HUES6 (cell line): Measurements from ENCODE around the gene FBXW12.

Source experiments
- H3K27ac ChIP-seq: 2 replicates; pipeline ENCODE4 v1.7.0; 2013; ENCODE audit warnings: low read depth, mild to moderate bottlenecking, low read length, inconsistent platforms
- H3K27me3 ChIP-seq: 2 replicates; pipeline ENCODE4 v1.6.1; 2013; ENCODE audit warnings: low read length; ENCODE audit not compliant: control insufficient read depth, insufficient read depth
- H3K36me3 ChIP-seq: 2 replicates; pipeline ENCODE4 v1.6.1; 2013; ENCODE audit warnings: low read length; ENCODE audit not compliant: control insufficient read depth, insufficient read depth
- H3K4me1 ChIP-seq: 2 replicates; pipeline ENCODE4 v1.6.1; 2013; ENCODE audit warnings: low read length; ENCODE audit not compliant: control insufficient read depth, insufficient read depth
- H3K4me3 ChIP-seq: 2 replicates; pipeline ENCODE4 v1.5.1; 2013; ENCODE audit warnings: low read depth, low read length
- H3K9ac ChIP-seq: one replicate; pipeline ENCODE4 v1.6.1; 2013; ENCODE audit warnings: mild to moderate bottlenecking, low read length
- H3K9me3 ChIP-seq: 2 replicates; pipeline ENCODE4 v1.6.1; 2013; ENCODE audit warnings: low read depth, low read length; ENCODE audit not compliant: control insufficient read depth, insufficient read depth

FBXW12 gene

GRCh38 chr3:48402907-48403306 lies 30.9 kb downstream of the FBXW12 start:
- Histone ChIP-seq H3K9me3 (no peaks in the 10 kb centered on the region), H3K27me3 (no peaks in the 10 kb centered on the region), H3K4me1 (peaks cover 7% of the 10 kb centered on the region), H3K4me3 (no peak overlapping the region), H3K36me3 (peaks cover 59% of the 10 kb centered on the region), H3K9ac (no peak overlapping the region), H3K27ac (no peak overlapping the region)

GRCh38 chr3:48403533-48404439 lies 31.8 kb downstream of the FBXW12 start:
- Histone ChIP-seq H3K9ac (no peak overlapping the region), H3K4me3 (no peak overlapping the region), H3K36me3 (peaks cover 67% of the 10 kb centered on the region), H3K27me3 (no peaks in the 10 kb centered on the region), H3K4me1 (peaks cover 5% of the 10 kb centered on the region), H3K9me3 (no peaks in the 10 kb centered on the region), H3K27ac (no peak overlapping the region; the same call in 1 of the 2 replicates)

- H3K9ac ChIP-seq, result peak overlapping the region; percentile 8
- H3K36me3 ChIP-seq, result peaks cover 76% of the 10 kb centered on the region
These were observed 32.7 kb downstream of the FBXW12 start for GRCh38 chr3:48404440-48405342.

GRCh38 chr3:48405343-48405881 lies 33.4 kb downstream of the FBXW12 start:
- no peak overlapping the region for H3K9ac ChIP-seq
- no peak overlapping the region for H3K4me3 ChIP-seq
- H3K4me1 ChIP-seq, result no peaks in the 10 kb centered on the region
- no peak overlapping the region for H3K27ac ChIP-seq
- peaks cover 83% of the 10 kb centered on the region for H3K36me3 ChIP-seq
- no peaks in the 10 kb centered on the region for H3K9me3 ChIP-seq
- no peaks in the 10 kb centered on the region for H3K27me3 ChIP-seq

More at GRCh38 chr3:48404440-48405342, 32.7 kb downstream of the FBXW12 start:
- H3K4me3 ChIP-seq, result no peak overlapping the region
- no peaks in the 10 kb centered on the region for H3K9me3 ChIP-seq
- H3K27me3 ChIP-seq, result no peaks in the 10 kb centered on the region
- H3K4me1 ChIP-seq, result no peaks in the 10 kb centered on the region
- H3K27ac ChIP-seq, result no peak overlapping the region; the same call in 1 of the 2 replicates

GRCh38 chr3:48405971-48406370 lies 34.0 kb downstream of the FBXW12 start:
- Histone ChIP-seq H3K27me3 (no peaks in the 10 kb centered on the region), H3K4me3 (no peak overlapping the region), H3K27ac (no peak overlapping the region), H3K4me1 (no peaks in the 10 kb centered on the region), H3K9me3 (no peaks in the 10 kb centered on the region), H3K36me3 (peaks cover 85% of the 10 kb centered on the region), H3K9ac (no peak overlapping the region)

- peaks cover 93% of the 10 kb centered on the region for H3K36me3 ChIP-seq
- no peak overlapping the region for H3K9ac ChIP-seq
These were observed 34.7 kb downstream of the FBXW12 start for GRCh38 chr3:48406443-48407431.

GRCh38 chr3:48407542-48408099 lies 35.6 kb downstream of the FBXW12 start:
- H3K4me1 ChIP-seq, result no peaks in the 10 kb centered on the region
- no peaks in the 10 kb centered on the region for H3K9me3 ChIP-seq
- no peak overlapping the region for H3K27ac ChIP-seq
- peaks cover 99% of the 10 kb centered on the region for H3K36me3 ChIP-seq
- no peak overlapping the region for H3K9ac ChIP-seq
- no peak overlapping the region for H3K4me3 ChIP-seq
- no peaks in the 10 kb centered on the region for H3K27me3 ChIP-seq

More at GRCh38 chr3:48406443-48407431, 34.7 kb downstream of the FBXW12 start:
- Histone ChIP-seq H3K4me3 (no peak overlapping the region), H3K9me3 (no peaks in the 10 kb centered on the region), H3K27me3 (no peaks in the 10 kb centered on the region), H3K27ac (no peak overlapping the region), H3K4me1 (no peaks in the 10 kb centered on the region)

- peaks cover 99% of the 10 kb centered on the region for H3K36me3 ChIP-seq
- no peaks in the 10 kb centered on the region for H3K4me1 ChIP-seq
- H3K9ac ChIP-seq, result no peak overlapping the region
- no peak overlapping the region for H3K27ac ChIP-seq
- no peaks in the 10 kb centered on the region for H3K27me3 ChIP-seq
- H3K9me3 ChIP-seq, result no peaks in the 10 kb centered on the region
- H3K4me3 ChIP-seq, result no peak overlapping the region
These were observed 36.8 kb downstream of the FBXW12 start for GRCh38 chr3:48408823-48409281.

GRCh38 chr3:48409291-48410201 lies 37.5 kb downstream of the FBXW12 start:
- Histone ChIP-seq H3K4me3 (no peak overlapping the region), H3K36me3 (peaks cover 99% of the 10 kb centered on the region), H3K4me1 (no peaks in the 10 kb centered on the region), H3K9me3 (no peaks in the 10 kb centered on the region), H3K9ac (no peak overlapping the region), H3K27me3 (no peaks in the 10 kb centered on the region), H3K27ac (no peak overlapping the region)
